ENCODE data around the gene DDX41.
"Not testable (repeated sequence)": the region's sequence is repeated elsewhere in the genome, so short reads cannot be mapped to it uniquely, and the experiment has no call there.

DDX41 gene

DNA sequence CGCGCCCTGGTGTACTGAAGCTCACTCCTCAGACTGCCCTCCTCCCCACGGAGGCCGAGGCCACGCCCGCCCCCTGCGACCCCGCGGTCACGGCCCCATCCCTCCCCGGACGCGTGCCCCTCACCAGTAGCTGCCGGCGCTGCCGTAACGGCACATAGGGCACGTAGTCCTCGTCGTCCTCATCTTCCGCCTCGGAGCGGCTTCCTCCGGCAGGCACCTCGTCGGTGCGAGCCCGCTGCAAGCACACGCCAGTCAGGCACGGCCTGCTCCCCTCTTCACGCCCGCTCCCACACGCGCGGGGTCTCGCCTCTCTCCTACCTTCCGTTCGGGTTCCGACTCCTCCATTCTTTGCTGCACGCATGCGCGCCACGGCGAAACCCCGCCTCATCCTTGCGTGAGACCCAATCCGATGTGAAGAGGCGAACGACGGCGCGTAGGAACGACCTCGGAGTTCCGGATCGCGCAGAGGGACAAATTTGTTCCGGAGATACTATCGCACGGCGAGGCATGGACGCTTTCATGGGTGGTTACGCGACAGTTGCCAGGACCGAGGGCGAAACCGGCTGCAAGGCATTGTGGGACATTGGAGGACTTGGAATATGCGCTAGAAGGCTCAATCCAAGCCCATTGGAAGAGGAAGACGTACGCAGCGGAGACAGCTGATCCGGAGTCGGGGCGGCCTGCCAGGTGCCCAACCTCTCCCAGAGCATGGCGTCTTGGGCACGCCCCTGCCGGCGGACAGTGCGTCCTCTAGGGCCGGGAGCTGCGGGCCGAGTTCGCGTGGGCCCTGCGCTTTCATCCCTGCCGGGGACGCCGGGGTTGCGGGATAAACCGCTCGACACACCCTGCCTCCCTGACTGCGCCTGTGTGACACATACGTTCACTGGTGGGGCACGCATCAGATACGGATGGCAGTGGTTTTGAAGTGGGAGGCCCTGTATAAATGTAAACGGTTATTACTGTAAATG lies at the start of gene DDX41:
Gene DDX41, minus strand, starts transcription at position 361 of the 968 bp plus-strand sequence. Its CDS starts 16 bp downstream, at position 345.
- peak; percentile 97 for DNase-seq

DNA sequence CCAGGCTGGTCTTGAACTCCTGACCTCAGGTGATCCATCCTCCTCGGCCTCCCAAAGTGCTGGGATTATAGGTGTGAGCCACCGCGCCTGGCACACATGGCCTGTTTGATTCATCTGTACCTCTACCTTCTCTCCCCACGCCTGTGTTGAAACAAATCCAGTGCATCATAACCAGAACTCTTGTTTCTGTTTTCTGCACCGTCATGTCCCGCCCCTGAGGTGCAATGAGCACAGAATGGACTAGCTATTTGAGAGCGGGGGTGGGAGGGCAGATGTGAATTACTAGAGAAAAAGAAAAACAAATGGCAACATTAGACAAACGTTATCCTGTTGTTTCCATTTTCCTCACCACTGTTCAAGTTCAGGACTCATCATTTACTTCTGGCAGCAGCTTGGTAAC lies 48.3 kb upstream of the DDX41 start:
- DNase-seq = no peak

DNA sequence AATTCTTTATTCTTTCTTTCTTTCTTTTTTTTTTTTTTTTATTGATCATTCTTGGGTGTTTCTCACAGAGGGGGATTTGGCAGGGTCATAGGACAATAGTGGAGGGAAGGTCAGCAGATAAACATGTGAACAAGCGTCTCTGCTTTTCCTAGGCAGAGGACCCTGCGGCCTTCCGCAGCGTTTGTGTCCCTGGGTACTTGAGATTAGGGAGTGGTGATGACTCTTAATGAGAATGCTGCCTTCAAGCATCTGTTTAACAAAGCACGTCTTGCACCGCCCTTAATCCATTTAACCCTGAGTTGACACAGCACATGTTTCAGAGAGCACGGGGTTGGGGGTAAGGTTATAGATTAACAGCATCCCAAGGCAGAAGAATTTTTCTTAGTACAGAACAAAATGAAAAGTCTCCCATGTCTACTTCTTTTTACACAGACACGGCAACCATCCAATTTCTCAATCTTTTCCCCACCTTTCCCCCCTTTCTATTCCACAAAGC lies 42.7 kb upstream of the DDX41 start:
- DNase-seq = not testable (repeated sequence)

DNA sequence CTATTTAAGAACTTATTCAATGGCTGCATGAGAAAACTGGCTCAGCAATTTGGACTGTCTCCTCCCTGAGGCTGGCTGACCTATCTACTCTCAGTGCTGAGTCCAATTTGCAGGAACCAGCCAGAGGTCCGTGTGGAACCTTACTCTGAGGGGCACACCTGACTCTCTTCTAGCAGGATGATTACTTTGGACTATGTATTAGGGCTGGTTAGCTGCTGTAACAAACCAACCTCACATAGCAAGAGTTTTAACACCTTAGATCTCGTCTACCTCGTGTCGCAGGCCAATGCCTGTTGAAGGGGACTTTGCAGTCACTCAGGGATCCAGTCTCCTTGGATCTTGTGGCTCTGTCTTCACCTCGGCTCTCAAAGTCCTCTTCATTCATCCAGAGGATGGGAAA lies 41.0 kb upstream of the DDX41 start:
- DNase-seq = no peak

DNA sequence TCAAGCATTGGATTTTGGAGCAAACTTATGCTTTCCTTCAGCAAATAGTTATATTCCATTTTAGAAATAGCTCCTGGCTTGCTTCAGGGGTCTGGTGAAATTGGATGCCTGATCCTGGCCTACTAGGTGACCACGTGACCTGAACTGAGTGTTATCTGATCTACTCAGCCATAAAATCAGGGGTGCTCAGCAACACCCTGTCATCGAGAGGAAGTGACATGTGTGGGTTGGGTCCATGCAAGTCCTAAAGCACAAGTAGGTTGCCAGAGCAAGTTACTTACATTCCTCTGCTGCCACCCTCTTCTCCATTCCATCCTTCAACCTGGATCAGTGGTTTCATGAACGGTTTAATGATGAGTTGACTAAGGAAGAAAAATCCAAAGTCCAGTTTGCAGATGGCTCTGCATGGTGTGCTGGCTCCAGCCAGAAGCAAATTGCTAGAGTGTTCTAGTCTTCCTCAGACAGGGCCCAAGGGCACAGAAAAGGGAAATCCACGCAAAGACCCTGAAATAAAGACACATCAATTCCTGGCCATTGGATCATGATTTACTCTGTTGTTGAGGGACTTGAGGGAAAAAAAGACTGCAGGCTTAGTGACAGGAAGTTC lies 40.4 kb upstream of the DDX41 start:
- no peak for DNase-seq

DNA sequence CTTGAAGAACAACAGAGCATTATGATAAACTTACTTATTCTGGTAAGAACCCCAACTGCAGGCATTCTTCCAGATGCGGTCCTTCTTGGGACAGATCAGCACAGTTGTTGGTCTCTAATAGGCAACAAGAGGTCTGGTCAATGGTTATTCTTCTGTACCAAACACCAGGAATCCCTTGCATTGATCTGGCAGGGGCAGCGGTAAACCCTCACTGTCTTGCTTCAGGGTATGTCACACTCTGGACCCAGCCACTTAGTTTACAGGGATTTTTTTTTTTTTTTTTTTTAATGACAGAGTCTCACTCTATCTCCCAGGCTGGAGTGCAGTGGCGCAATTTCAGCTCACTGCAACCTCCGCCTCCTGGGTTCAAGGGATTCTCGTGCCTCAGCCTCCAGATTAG lies 38.9 kb upstream of the DDX41 start:
- DNase-seq = no peak

DNA sequence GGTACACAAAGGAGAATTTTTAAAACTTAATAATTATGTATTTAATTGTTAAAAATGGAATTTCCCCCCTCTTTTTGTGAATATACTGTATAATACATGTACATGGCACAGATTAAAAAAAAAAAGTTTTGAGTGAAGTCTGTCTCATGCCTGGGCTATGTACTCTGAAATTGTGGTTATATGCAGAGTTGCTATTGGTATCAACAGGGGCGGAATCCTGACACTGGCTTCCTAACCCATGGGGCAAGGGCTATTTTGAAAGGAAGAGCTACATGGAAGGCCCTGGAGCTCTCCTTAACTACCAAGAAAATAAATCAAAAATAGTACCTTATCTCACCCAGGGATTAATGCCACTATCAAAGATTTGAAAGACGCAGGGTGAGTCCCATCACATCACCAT lies 38.5 kb upstream of the DDX41 start:
- no peak for DNase-seq

DNA sequence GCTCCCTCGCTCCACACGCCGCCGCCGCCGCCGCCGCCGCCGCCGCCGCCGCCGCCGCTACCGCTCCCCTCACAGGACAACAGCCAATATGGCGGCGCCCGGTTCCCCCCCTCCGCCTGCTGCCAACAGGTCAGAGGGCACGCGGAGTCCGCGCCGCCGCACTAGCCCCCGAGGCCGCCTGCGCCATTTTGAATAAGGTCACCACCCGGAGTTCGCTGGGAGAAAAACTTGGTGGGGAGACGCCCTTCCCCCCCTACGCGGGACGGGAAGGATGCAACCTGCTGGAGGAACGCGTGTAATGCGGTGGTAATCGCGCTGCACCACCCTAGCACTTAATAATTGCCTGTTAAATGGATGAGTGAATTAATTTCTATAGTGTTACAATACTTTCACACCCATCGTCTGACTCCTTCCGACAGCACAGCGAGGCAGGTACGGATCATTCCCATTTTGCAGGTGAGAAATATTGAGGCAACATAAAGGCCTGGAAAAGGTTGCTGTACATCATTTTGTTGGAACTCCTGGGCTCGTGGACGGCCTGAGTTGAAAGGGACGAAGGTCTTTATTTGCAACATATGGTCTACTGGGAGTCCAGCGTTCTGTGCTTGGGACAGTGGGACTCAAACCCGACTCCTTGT lies 37.8 kb upstream of the DDX41 start, which contains the start of gene FAM193B:
Gene FAM193B, minus strand, starts transcription at position 90 of the 638 bp plus-strand sequence. CDS start 105 bp downstream, outside the sequence.
- DNase-seq = peak; percentile 86

DNA sequence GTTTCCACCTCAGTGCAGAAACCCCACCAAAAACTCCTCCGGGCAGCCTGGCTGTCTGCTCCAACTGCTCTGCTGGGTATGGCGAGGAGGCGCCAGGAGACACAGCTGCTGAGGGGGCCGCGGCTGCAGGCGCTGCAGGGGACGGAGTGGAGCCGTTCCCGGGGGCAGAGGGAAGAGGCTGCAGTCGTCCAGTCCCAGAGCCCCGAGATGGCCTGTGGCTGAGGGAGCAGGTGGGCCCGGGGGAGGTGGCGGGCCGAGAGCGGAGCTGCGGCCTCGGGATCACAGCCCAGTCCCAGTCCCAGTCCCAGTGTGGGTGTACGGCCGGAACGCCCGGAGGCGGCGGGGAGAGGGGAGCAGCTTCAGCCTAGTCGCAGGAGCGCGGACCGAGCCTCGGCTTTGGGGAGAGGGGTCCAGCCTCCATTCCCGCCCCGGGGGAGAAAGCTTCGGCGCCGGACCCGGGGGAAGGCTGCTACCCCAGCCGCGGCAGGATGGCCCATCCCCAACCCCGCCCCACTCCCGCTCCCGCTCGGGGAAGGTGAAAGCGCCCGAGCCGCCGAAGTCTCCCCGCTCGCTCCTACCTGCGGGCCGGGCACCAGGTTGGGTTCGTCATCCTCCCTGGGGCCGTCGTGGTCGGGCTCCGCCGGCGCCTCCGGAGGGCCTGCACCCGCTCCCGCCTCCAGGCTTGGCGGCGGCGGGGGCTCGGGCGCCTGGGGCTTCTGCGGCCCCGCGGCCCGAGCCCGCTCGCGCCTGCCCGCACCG lies 37.1 kb upstream of the DDX41 start:
- no peak for DNase-seq

DNA sequence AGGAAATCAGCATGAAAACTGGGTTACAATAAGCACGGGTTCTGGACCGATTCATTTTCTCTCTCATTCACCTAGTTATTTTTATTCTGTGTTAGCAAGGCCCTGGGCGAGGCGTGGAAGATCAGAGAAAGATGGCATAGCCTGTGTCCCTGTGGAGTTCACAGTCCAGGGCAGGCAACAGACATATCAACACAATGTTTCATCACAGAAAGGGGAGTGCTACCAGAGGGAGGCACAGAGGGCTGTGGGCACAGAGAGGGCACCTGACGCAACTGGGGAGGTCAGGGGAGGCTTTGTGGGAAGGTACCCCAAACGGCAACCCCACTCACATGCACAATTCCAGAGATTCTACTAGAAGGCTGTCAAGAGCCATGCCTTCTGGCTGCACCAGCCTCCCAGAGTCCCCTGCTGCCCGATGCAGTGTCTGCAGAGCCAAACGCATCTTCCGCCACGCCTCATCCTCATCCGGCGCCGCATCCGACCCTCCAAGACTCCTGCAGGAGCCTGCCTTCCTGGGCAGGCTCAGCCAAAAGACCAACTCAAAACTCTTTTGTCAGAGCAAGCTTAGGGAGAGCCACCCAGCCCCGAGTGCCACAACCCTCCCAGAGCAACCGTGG lies 36.2 kb upstream of the DDX41 start:
- DNase-seq = no peak

DNA sequence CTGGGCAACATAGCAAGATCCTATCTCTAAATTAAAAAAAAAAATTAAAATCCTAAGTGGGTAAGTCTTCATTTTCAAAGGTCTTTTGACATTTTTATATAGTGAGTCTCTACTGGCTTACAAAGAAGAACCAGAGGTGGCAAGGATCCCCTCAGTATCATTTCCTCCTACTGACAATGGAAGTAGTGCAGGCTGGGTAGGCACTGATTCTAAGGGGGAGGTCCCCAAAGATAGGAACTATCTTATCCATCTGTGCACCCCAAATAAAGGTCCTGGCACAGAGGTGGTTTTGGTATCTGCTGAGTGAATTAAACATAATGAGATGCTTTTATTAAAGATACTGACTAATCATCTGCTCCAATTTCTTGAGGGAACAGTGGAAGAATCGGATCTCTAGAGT lies 33.4 kb upstream of the DDX41 start:
- no peak for DNase-seq

DNA sequence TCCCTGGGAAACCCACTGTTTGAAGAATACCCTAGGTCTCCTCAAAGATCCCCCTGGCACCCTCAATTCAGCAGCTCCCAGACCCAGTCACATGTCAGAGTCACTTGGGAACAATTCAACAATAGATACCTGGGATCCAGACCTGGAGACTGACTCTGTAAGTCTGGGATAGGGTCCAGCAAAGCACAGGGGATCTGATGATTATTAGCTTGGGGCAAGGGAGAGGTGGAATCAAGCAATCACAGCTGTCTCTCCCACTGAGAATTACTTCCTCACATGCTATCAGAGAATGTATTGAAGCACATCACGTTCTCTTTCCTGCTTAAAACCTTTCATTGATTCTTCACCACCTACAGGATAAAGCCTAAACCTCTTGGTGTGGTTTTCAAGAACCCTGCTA lies 31.7 kb upstream of the DDX41 start:
- DNase-seq = no peak

DNA sequence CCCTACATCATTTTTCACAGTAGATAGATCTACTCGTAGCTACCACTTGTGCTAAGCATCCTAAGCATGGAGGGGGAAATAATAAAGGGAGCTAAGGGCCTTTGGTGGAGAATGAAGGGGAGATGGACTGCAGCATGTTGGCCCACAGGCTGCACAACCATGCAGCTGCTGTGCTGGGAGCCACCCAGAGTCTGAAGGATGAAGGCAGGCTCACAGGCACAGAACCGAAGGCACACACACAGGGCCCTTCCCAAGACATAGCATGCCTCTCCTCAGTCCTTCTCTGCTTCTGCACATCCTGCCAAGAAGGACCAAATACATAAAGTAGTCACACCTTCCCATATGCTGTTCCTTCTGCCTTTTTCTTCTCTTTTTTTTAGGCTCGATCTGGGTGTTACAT lies 31.0 kb upstream of the DDX41 start:
- DNase-seq = no peak

DNA sequence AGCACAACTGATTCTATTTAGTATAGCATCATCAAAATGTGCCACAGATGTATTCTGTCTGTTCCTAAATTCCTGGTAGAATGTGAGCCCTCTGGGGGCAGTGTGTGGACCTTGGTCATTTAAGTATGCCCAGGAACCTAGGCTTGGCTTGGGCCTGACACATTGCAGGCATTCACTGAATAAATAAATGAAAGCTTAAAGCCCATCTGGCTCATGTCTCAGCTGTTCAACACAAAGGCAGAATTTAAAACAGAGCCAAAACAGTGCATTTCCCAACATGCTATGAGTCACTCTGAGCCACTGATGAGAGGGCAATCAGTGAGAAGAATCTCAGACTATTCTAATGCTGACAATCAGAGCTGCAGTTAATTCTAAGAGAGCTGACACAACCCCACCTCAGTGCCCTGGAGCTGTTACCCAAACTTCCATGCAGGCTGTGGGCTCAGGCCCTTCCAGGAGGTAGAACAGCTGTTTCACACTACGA lies 29.5 kb upstream of the DDX41 start:
- DNase-seq = peak; percentile 94

DNA sequence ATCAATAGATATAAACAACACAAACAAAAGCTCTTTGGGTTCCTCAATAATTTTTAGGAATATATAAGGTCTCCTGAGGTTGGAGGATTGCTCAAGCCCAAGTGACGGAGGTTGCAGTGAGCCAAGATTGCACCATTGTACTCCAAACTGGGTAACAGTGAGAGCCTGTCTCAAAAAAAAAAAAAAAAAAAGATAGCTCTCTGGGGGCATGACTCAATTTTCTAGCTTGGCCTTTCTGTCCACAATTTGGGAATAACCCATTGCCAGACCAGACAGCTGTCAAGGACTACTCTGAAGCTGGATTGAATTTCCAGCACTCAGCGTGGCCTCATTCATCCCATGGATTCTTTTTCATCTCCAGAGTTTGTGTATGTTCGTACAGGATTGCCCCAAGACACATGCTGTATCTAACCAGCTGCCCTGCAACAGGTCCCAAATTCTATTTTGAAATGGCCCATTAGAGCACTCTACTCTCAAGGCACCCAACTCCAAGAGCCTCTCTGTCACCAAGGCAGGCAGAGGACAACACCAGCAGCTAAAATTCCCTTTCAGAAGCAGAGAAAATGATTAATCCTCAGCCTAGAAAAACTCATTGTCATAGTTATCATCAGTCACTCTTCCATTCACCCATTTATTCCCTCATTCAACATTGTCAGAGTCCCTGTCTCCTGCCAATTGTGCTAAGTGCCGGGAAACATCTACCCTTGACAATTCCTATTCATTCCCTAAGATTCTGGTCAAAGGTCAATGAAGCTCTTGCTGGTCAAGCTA lies 28.9 kb upstream of the DDX41 start:
- no peak for DNase-seq

DNA sequence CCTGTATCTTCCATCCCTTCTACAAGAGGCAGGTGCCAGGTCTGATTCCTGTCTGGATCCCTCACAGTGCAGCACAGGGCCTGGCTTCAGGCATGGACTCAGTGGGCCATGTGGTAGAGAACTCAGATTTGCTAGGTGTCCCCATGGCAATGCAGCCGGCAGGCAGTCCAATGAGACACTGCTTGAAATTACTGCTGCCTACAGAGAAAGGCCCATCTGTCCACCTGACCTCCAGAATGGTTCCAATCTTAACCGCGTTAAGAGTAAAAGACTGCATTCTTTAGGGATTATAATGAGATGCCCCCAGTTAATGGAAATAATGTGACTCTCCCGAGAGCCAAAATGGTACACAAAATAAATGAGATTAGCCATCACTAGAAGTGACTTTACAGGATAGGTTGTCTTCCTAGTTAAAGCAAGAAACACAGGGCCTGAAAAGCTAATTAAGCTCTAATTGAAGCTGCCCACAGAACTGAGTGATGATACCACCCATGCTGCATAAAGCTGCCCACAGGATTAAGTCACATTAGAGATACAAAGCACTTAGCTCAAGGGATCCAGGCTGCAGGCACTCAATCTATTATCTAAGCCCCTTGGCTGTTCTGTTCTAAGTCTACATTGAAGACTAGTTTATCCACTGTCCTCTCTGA lies 26.2 kb upstream of the DDX41 start:
- no peak for DNase-seq

DNA sequence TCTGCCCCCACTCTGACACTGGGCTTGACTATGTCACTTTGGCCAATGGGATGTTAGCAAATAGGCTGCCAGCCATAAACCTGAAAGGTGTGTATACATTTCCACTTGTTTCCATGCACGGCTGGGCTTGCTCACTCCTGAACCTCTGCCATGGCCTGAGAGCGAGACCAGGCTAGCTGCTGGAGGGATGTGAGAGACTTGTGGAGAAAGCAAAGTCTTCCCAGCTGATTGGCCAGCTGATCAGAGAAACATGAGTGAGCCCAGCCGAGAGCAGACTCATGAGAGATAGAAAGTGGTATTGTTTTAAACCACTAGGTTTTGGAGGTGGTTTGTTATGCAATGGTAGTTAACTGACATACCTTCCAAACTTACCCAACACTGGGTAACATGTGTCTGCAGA lies 23.7 kb upstream of the DDX41 start:
- no peak for DNase-seq

DNA sequence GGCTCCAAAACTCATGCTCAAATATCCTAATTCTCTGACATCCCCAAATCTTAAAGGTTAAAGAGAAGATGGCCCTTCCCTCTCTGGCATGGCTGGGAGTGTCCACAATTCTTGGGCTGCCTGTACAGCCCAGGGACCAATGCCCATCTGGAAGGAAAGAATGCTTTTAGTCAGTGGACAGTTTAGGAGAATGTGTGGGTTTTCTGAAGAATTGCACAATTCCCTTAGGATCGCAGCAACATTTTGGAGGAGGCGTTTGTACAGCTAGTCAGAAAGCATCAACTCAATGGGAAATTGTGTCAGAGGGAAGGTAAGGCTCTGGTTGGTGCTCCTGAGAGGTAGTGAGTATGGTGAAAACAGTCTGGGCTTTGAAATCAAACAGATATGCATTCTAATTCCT lies 22.6 kb upstream of the DDX41 start:
- DNase-seq = no peak

DNA sequence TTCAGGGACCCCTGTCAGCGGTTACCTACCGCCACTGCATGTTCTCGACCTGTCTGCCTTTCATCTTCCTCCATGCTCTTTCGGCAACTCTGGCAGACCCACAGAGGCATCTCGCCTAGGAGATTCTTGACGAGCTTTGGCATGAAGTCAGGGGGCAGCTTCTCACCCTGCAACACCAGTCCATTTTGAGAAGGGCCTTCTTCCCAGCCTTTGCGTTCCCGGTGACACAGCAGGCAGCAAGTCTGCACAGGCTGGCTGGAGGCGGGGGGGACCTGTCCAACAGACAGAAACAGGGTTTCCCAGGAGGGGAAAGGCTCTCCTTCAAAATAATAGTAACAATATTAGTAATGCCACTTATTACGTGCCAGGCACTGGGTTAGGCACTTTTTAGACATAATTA lies 22.1 kb upstream of the DDX41 start:
- no peak for DNase-seq
